Measurements from ENCODE around the gene ZC3H6. TPM values are rescaled to one million over a fixed set of nuclear protein-coding genes. Genes with fewer than 3 reads are reported as not detected.

The ZC3H6 gene
- total RNA-seq, 2 donors from 2014 or later = 4.0 to 7.0 TPM

GRCh38 chr2:112290088-112290487, 14.7 kb downstream of the ZC3H6 start:
- intact Hi-C loops (cut with DNase I) = no loop called here
- WGBS, 2 donors = 84 to 91% methylated on average over 3 of the region's 3 CpGs
- Histone ChIP-seq H3K4me1 (peaks cover 14% of the 10 kb centered on the region), H3K9me3 (no peaks in the 10 kb centered on the region), H3K4me3 (no peak overlapping the region), H3K27ac (no peak overlapping the region), H3K36me3 (replicated peaks in 1 of 2; ENCODE audit: insufficient read depth in 1 of 2, low read depth in 2 of 2) (no peaks in the 10 kb centered on the region), H3K27me3 (no peaks in the 10 kb centered on the region)
- ATAC-seq (no peak), DNase-seq (no peak)
- TF ChIP-seq CTCF (IDR thresholded peaks at IDR 0.05) (no peak), POLR2A (IDR thresholded peaks at IDR 0.05) (no peak)

- Histone ChIP-seq H3K27ac (no peak overlapping the region), H3K36me3 (replicated peaks in 1 of 2; ENCODE audit: insufficient read depth in 1 of 2, low read depth in 2 of 2) (no peaks in the 10 kb centered on the region), H3K4me3 (no peak overlapping the region), H3K9me3 (no peaks in the 10 kb centered on the region), H3K4me1 (peaks cover 10% of the 10 kb centered on the region), H3K27me3 (no peaks in the 10 kb centered on the region)
- WGBS, 2 donors = 55 to 64% methylated on average over 1 of the region's 1 CpG
- DNase-seq (no peak), ATAC-seq (no peak)
- TF ChIP-seq CTCF (IDR thresholded peaks at IDR 0.05) (no peak), POLR2A (IDR thresholded peaks at IDR 0.05) (no peak)
- intact Hi-C loops (cut with DNase I) = no loop called here
Measured at GRCh38 chr2:112290648-112291047, 15.3 kb downstream of the ZC3H6 start.

- H3K27me3 ChIP-seq = no peaks in the 10 kb centered on the region
- no peaks in the 10 kb centered on the region for H3K36me3 ChIP-seq (replicated peaks in 1 of 2; ENCODE audit: insufficient read depth in 1 of 2, low read depth in 2 of 2)
- peak; percentile 82 for ATAC-seq
- no peaks in the 10 kb centered on the region for H3K4me1 ChIP-seq
- TF ChIP-seq CTCF (IDR thresholded peaks at IDR 0.05) (no peak), POLR2A (IDR thresholded peaks at IDR 0.05) (no peak)
- WGBS, 2 donors = 61 to 71% methylated on average over 8 of the region's 8 CpGs
- H3K4me3 ChIP-seq = no peak overlapping the region
- DNase-seq = peak in 2 of 4 donors; percentile 22 to 28
- intact Hi-C loops (cut with DNase I) = no loop called here
- no peaks in the 10 kb centered on the region for H3K9me3 ChIP-seq
- no peak overlapping the region for H3K27ac ChIP-seq
Measured at GRCh38 chr2:112293636-112294401, 18.4 kb downstream of the ZC3H6 start.

- intact Hi-C loops (cut with DNase I) = no loop called here
- no peak for DNase-seq
- Histone ChIP-seq H3K9me3 (no peaks in the 10 kb centered on the region), H3K36me3 (replicated peaks in 1 of 2; ENCODE audit: insufficient read depth in 1 of 2, low read depth in 2 of 2) (no peaks in the 10 kb centered on the region), H3K4me1 (no peaks in the 10 kb centered on the region), H3K27ac (no peak overlapping the region), H3K27me3 (no peaks in the 10 kb centered on the region), H3K4me3 (no peak overlapping the region)
- TF ChIP-seq POLR2A (IDR thresholded peaks at IDR 0.05) = no peak
- TF ChIP-seq CTCF (IDR thresholded peaks at IDR 0.05) = no peak
- 84 to 86% methylated on average over 5 of the region's 5 CpGs for WGBS, 2 donors
- no peak for ATAC-seq
Measured at GRCh38 chr2:112295407-112296078, 20.1 kb downstream of the ZC3H6 start.

All from body of pancreas (tissue), 4 donors.